Nephron (organoid): Measurements from ENCODE around the gene MRPS24.
A peak's percentile ranks its signal among the peaks of the same experiment; 100 is the strongest.

Experiments
- H3K27ac Mint-ChIP-seq, 3 experiments: 2 replicates each; pipeline ENCODE4 v1.8.0; 2020; ENCODE audit warnings: mixed read lengths in 3 of 3, mild to moderate bottlenecking in 2 of 3, moderate library complexity in 1 of 3
- H3K27me3 Mint-ChIP-seq: 2 replicates; pipeline ENCODE4 v1.8.0; 2021; ENCODE audit warnings: low read depth, mild to moderate bottlenecking, moderate library complexity, mixed read lengths
- H3K36me3 Mint-ChIP-seq: 2 replicates; pipeline ENCODE4 v1.8.0; 2020; ENCODE audit warnings: low read depth, mixed read lengths
- H3K4me1 Mint-ChIP-seq: 2 replicates; pipeline ENCODE4 v1.8.0; 2020; ENCODE audit warnings: mixed read lengths
- H3K4me3 Mint-ChIP-seq, 3 experiments: 2 replicates each; pipeline ENCODE4 v1.8.0; 2020; ENCODE audit warnings: mild to moderate bottlenecking in 3 of 3, mixed read lengths in 3 of 3, moderate library complexity in 2 of 3
- H3K9me3 Mint-ChIP-seq: 2 replicates; pipeline ENCODE4 v1.8.0; 2020; ENCODE audit warnings: mixed read lengths
- CTCF ChIP-seq, 3 experiments: fragments of 200-600 bp; sonication (generic); IDR thresholded peaks; one replicate each; pipeline ENCODE4 v1.5.0; 2021; ENCODE audit warnings: antibody characterized with exemption in 3 of 3; ENCODE audit not compliant: unreplicated experiment in 3 of 3

The MRPS24 gene

GRCh38 chr7:43869006-43869866 is at the start of gene MRPS24:
TSS of gene MRPS24 (minus strand) at chr7:43869517. CDS start at chr7:43869495, 22 bp downstream.
- TF ChIP-seq CTCF (IDR thresholded peaks at IDR 0.05; ENCODE audit: unreplicated experiment in 3 of 3), result no peak
- Mint-ChIP-seq H3K36me3 (peaks cover 19% of the 10 kb centered on the region), H3K4me3 (peak within 1 kb of the TSS; percentile 86 to 88 (median 86)), H3K9me3 (no peaks in the 10 kb centered on the region), H3K27me3 (peaks cover 3% of the 10 kb centered on the region), H3K4me1 (peaks cover 26% of the 10 kb centered on the region), H3K27ac (peak within 1 kb of the TSS; percentile 71 to 93 (median 77))

- H3K27ac Mint-ChIP-seq, result no peak overlapping the region
- no peak for TF ChIP-seq CTCF (IDR thresholded peaks at IDR 0.05; ENCODE audit: unreplicated experiment in 3 of 3)
- no peak overlapping the region for H3K4me3 Mint-ChIP-seq
- peaks cover 3% of the 10 kb centered on the region for H3K27me3 Mint-ChIP-seq
- H3K9me3 Mint-ChIP-seq, result peaks cover 7% of the 10 kb centered on the region
- no peaks in the 10 kb centered on the region for H3K4me1 Mint-ChIP-seq
- H3K36me3 Mint-ChIP-seq, result peaks cover 9% of the 10 kb centered on the region
These were observed 46.6 kb upstream of the MRPS24 start for GRCh38 chr7:43915907-43916306.

GRCh38 chr7:43914795-43915194 is 45.5 kb upstream of the MRPS24 start:
- Mint-ChIP-seq H3K27ac (no peak overlapping the region), H3K9me3 (peaks cover 7% of the 10 kb centered on the region), H3K36me3 (peaks cover 9% of the 10 kb centered on the region), H3K4me1 (no peaks in the 10 kb centered on the region), H3K27me3 (peaks cover 3% of the 10 kb centered on the region), H3K4me3 (no peak overlapping the region)
- TF ChIP-seq CTCF (IDR thresholded peaks at IDR 0.05; ENCODE audit: unreplicated experiment in 3 of 3), result no peak

- Mint-ChIP-seq H3K4me3 (peak within 1 kb of the TSS; percentile 95 to 100 (median 100)), H3K4me1 (peaks cover 27% of the 10 kb centered on the region), H3K27me3 (no peaks in the 10 kb centered on the region), H3K9me3 (no peaks in the 10 kb centered on the region), H3K36me3 (peaks cover 4% of the 10 kb centered on the region), H3K27ac (peak within 1 kb of the TSS; percentile 98 to 100 (median 98))
- no peak for TF ChIP-seq CTCF (IDR thresholded peaks at IDR 0.05; ENCODE audit: unreplicated experiment in 3 of 3)
These were observed 37.2 kb upstream of the MRPS24 start, which contains the start of gene URGCP for GRCh38 chr7:43906331-43907010. TSS of gene URGCP (minus strand) at chr7:43906596. CDS start at chr7:43906575, 21 bp downstream.

GRCh38 chr7:43905956-43906330 is 36.6 kb upstream of the MRPS24 start:
- no peak for TF ChIP-seq CTCF (IDR thresholded peaks at IDR 0.05; ENCODE audit: unreplicated experiment in 3 of 3)
- no peaks in the 10 kb centered on the region for H3K27me3 Mint-ChIP-seq

More at GRCh38 chr7:43905956-43906330, 36.6 kb upstream of the MRPS24 start:
- H3K9me3 Mint-ChIP-seq, result no peaks in the 10 kb centered on the region
- H3K4me3 Mint-ChIP-seq, result peak overlapping the region; percentile 95 to 100 (median 100)
- peak overlapping the region; percentile 98 to 100 (median 98) for H3K27ac Mint-ChIP-seq
- H3K4me1 Mint-ChIP-seq, result peaks cover 29% of the 10 kb centered on the region
- peaks cover 4% of the 10 kb centered on the region for H3K36me3 Mint-ChIP-seq
